Ovary (tissue), 9 donors: Measurements from ENCODE around the gene FAAP20. TPM values are rescaled to one million over a fixed set of nuclear protein-coding genes. Genes with fewer than 3 reads are reported as not detected.

Experiments
- DNase-seq, 5 donors: peaks; one replicate each; pipeline ENCODE4 v3.0.0-alpha.2; 2019 to 2020
- H3K27ac ChIP-seq, 2 donors: fragments of 200-600 bp; one replicate each; pipeline versions ENCODE4 v1.5.1 to v1.8.0; 2019 to 2022
- H3K27me3 ChIP-seq: fragments of 200-600 bp; one replicate; pipeline ENCODE4 v1.8.0; 2022
- H3K36me3 ChIP-seq: fragments of 200-600 bp; sonication (generic); one replicate; pipeline ENCODE4 v1.5.1; 2019
- H3K4me1 ChIP-seq: one replicate; pipeline ENCODE4 v1.8.1; 2013; ENCODE audit warnings: mild to moderate bottlenecking, moderate library complexity; ENCODE audit not compliant: insufficient read depth
- H3K4me3 ChIP-seq: fragments of 200-600 bp; sonication (generic); one replicate; pipeline ENCODE4 v1.5.1; 2017
- H3K9me3 ChIP-seq, 2 donors: fragments of 200-600 bp in 1 of 2; sonication (generic) in 1 of 2; one replicate each; pipeline versions ENCODE4 v1.5.1 to v1.8.1; 2013 to 2019; ENCODE audit warnings: mild to moderate bottlenecking in 1 of 2, moderate library complexity in 1 of 2
- EP300 ChIP-seq: sonication (generic); formaldehyde crosslinking; IDR thresholded peaks from one replicate; pipeline ENCODE4 v1.6.1; 2017; ENCODE audit warnings: antibody characterized with exemption
- POLR2A ChIP-seq: fragments of 450-650 bp; IDR thresholded peaks from one replicate; pipeline ENCODE4 v1.6.1; 2017; ENCODE audit warnings: antibody characterized with exemption, mild to moderate bottlenecking, moderate library complexity
- WGBS, 3 donors: extraction: QIAGEN DNeasy Blood & Tissue Kit in 1 of 3; methylation state at CpG; one replicate each; pipeline versions ENCODE4 v1.1.5 to v1.1.7; 2013 to 2017; 5-methylcytosine and 5-hydroxymethylcytosine counted together
- intact Hi-C, 4 donors: fragments of 100-400 bp; cut with DNase I; formaldehyde crosslinking; loops; one replicate each; pipeline versions ENCODE4 v1.11.0 to v1.15.1; 2022 to 2023
- polyA plus RNA-seq, 2 donors: library from polyadenylated mRNA; stranded (reverse); fragments of 200-250 nt in 1 of 2; fragments of 350-450 nt in 1 of 2; fragmentation: Illumina TruSeq in 1 of 2; extraction: RNeasy Lipid Tissue Mini Kit (QIAGEN cat#74804) in 1 of 2; gene quantifications; one replicate each; pipeline ENCODE4 v1.2.3, GENCODE V29; 2013 to 2014
- total RNA-seq, 7 donors: library from RNA; depleted of rRNA in 2 of 7; stranded (reverse); fragments of >200 nt in 2 of 7; fragmentation: NEBNext Ultra II Directional in 3 of 7; extraction: Animal tissue kit (Norgen Biotek cat#: 25700) in 3 of 7; gene quantifications; one replicate each; pipeline versions ENCODE4 v1.1.0 to v1.2.4, GENCODE V29; 2016 to 2023
- TF ChIP-seq, protein P1 (sequence below), 3 donors: fragments of 450-650 bp in 2 of 3; fragments of 200-600 bp in 1 of 3; IDR thresholded peaks; one replicate each; pipeline versions ENCODE4 v1.5.1 to v1.8.0; 2016 to 2022; ENCODE audit warnings: antibody characterized with exemption in 3 of 3, mild to moderate bottlenecking in 1 of 3
- donor health status: DM: no; HTN: no; CAD: no; lungs with moderate emphysema.
- donor health status: DM: no; HTN: no; CAD: no.
- donor health status: Bipolar disorder and iron deficiency.
- donor health status: DM: yes; HTN: yes; CAD: no.
- donor health status: DM: no; HTN: no; CAD: no.
- donor health status: DM: yes; HTN: yes; CAD: no.

Gene FAAP20
- total and polyA plus RNA-seq, 9 donors = 3.4 to 96.1 (median 61.7) TPM

DNA sequence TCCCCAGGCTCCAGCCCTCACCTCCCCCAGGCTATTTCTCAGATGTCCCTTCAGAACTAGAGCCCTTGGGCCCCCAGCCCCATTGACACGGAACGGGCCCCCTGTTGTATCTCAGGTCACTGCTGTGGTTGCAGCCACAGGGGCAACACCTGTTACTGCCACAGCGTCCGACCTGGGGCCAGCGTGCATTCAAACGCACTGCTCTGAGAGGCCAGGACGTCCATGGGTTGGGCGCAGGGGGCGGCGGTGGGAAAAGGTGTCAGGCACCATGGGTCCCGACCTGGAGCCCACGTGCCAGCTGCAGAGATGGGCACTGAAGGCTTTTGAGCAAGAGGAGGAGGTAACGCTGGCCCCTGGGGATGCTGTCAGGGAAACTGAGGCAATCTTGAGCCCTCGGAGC lies 13.3 kb downstream of the FAAP20 start:
- WGBS, 3 donors = 76 to 86% (median 79%) methylated on average over 14 of the region's 14 CpGs
- TF ChIP-seq EP300 (no peak), POLR2A (no peak)
- TF ChIP-seq, protein P1, sequence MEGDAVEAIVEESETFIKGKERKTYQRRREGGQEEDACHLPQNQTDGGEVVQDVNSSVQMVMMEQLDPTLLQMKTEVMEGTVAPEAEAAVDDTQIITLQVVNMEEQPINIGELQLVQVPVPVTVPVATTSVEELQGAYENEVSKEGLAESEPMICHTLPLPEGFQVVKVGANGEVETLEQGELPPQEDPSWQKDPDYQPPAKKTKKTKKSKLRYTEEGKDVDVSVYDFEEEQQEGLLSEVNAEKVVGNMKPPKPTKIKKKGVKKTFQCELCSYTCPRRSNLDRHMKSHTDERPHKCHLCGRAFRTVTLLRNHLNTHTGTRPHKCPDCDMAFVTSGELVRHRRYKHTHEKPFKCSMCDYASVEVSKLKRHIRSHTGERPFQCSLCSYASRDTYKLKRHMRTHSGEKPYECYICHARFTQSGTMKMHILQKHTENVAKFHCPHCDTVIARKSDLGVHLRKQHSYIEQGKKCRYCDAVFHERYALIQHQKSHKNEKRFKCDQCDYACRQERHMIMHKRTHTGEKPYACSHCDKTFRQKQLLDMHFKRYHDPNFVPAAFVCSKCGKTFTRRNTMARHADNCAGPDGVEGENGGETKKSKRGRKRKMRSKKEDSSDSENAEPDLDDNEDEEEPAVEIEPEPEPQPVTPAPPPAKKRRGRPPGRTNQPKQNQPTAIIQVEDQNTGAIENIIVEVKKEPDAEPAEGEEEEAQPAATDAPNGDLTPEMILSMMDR (IDR thresholded peaks at IDR 0.05) = no peak
- intact Hi-C loops = no loop called here

DNA sequence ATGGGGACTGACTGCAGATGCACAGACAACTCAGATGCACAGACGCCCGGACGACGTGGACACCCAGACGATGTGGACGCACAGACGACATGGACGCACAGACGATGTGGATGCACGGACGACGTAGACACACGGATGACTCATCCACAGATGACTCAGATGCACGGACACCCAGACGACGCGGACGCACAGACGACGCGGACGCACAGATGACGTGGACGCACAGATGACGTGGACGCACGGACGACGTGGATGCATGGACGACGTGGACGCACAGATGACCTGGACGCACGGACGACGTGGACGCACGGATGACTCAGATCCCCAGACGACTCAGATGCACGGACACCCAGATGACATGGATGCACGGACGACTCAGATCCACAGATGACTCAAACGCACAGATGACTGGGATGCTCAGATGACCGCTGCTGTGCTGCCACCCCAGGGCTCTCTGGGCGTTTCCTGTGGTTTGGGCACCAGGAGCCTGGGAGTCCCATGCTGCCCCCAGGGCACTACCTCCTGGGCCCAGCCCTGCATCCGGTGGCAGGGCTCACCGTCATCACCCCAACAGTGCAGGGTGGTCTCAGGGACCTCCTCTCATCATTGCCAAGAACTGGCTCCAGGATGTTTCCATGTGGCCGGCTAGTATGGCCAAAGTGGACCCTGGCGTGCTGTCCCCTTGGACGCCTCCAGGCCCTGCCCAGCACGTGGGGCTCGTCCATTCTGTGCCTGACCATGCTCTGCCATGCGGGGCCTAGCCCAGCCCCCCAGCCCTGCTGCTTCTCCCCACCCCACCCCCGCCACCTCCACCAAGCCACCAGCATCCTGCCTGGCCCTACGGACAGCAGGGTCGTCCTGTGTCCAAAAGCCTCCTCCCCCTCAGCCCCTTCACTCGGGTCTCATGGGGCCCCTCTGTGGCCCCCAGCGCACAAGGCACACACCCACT lies 14.0 kb downstream of the FAAP20 start:
- intact Hi-C loops = no loop called here
- TF ChIP-seq EP300 (no peak), POLR2A (no peak)
- TF ChIP-seq, protein P1 (IDR thresholded peaks at IDR 0.05) = no peak
- no peaks in the 10 kb centered on the region for H3K9me3 ChIP-seq
- peaks cover 4% of the 10 kb centered on the region for H3K4me1 ChIP-seq
- H3K27ac ChIP-seq = no peak overlapping the region
- WGBS, 3 donors = 86 to 88% (median 87%) methylated on average over 58 of the region's 58 CpGs
- no peaks in the 10 kb centered on the region for H3K27me3 ChIP-seq
- peak in 2 of 5 donors; percentile 26 to 32 for DNase-seq
- no peak overlapping the region for H3K4me3 ChIP-seq
- no peaks in the 10 kb centered on the region for H3K36me3 ChIP-seq

More for the DNA sequence above, 13.3 kb downstream of the FAAP20 start:
- H3K36me3 ChIP-seq = no peaks in the 10 kb centered on the region
- peak in 1 of 5 donors; percentile 28 for DNase-seq
- no peaks in the 10 kb centered on the region for H3K4me1 ChIP-seq
- no peaks in the 10 kb centered on the region for H3K27me3 ChIP-seq
- no peak overlapping the region for H3K27ac ChIP-seq
- no peak overlapping the region for H3K4me3 ChIP-seq
- no peaks in the 10 kb centered on the region for H3K9me3 ChIP-seq

DNA sequence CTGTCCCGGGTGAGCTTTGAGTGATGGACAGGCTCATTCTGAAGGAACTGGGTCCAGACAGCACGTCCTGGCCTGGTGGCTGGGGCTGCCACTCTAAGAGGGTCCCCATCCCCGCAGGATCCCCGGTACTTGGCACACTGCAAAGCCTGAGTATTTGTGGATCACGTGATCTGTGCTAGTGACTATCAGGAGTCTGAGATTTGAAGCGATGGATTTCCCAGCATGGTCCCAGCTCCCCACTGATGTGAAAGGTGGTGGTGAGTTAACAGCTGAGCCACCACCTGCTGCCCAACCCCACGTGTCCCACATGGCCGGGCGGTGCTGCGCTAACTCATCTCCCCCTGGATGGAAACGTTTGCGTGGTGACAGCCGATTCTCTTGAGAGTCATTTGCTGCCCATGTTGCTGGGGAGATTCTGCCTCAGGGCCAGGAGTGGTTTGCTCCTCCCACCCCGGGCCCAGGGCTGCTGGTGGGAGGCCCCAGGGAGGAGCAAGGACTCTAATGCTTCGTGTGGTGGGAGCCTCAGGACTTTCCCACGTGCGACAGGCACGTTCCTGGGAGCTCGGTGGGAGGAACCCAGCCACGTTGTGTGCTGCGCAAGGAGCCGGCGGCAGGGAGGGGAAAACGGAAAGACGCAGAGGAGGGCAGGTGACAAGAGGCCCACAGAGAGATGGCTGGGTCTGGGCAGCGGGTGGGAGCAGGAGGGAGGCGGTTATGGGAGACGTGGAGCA lies 15.1 kb downstream of the FAAP20 start:
- no peaks in the 10 kb centered on the region for H3K9me3 ChIP-seq
- DNase-seq = no peak
- no peak overlapping the region for H3K4me3 ChIP-seq
- H3K27ac ChIP-seq = no peak overlapping the region
- intact Hi-C loops = loop anchor here in 2 of 4 donors (5.0 to 10.0 kb wide), 3 partner anchors 198 to 365 kb away; no protein-coding TSS in a partner anchor
- no peaks in the 10 kb centered on the region for H3K36me3 ChIP-seq
- no peak for TF ChIP-seq EP300
- TF ChIP-seq POLR2A = no peak
- TF ChIP-seq, protein P1 (IDR thresholded peaks at IDR 0.05) = no peak
- 57 to 75% (median 63%) methylated on average over 28 of the region's 28 CpGs for whole genome bisulfite sequencing, 3 donors
- no peaks in the 10 kb centered on the region for H3K27me3 ChIP-seq
- peaks cover 5% of the 10 kb centered on the region for H3K4me1 ChIP-seq

DNA sequence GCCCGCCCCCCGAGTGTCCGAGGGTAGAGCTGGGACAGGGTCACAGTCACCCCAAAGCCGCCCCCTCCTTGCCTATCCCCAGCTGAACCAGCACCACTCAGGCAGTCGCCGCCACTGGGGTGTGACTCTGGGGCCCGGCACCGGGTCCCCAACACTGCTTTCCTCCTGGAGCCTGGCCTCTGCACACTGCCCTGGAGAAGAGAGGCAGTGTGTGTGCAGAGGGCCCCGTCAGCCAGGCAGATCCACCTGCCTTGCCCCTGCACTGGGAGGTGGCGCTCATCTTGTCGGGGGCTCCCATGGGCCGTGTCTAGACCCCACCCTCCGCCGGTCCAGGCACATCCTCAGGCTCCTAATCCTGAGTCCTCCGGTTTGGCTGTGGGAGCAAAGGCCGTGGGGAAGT lies 15.7 kb downstream of the FAAP20 start:
- DNase-seq = peak in 1 of 5 donors; percentile 27
- intact Hi-C loops = loop anchor here in 2 of 4 donors (5.0 to 10.0 kb wide), 3 partner anchors 198 to 366 kb away; no protein-coding TSS in a partner anchor
- Histone ChIP-seq H3K27me3 (no peaks in the 10 kb centered on the region), H3K4me1 (peaks cover 9% of the 10 kb centered on the region), H3K9me3 (no peaks in the 10 kb centered on the region), H3K36me3 (no peaks in the 10 kb centered on the region), H3K27ac (no peak overlapping the region), H3K4me3 (no peak overlapping the region)
- TF ChIP-seq, protein P1 (IDR thresholded peaks at IDR 0.05) = no peak
- no peak for TF ChIP-seq EP300
- no peak for TF ChIP-seq POLR2A
- 83 to 88% (median 87%) methylated on average over 6 to 16 of the region's 16 CpGs for WGBS, 3 donors
